HG03439 (cell line): ENCODE measurements around the gene ANXA3.
"Not testable (repeated sequence)": the region's sequence is repeated elsewhere in the genome, so short reads cannot be mapped to it uniquely, and the experiment has no call there.

Experiments used
- ATAC-seq: cut with Tn5 transposase; IDR thresholded peaks from one replicate; pipeline ENCODE4 v1.9.1; 2021; ENCODE audit warnings: mild to moderate bottlenecking, moderate library complexity; ENCODE audit not compliant: unreplicated experiment

ANXA3 gene

DNA sequence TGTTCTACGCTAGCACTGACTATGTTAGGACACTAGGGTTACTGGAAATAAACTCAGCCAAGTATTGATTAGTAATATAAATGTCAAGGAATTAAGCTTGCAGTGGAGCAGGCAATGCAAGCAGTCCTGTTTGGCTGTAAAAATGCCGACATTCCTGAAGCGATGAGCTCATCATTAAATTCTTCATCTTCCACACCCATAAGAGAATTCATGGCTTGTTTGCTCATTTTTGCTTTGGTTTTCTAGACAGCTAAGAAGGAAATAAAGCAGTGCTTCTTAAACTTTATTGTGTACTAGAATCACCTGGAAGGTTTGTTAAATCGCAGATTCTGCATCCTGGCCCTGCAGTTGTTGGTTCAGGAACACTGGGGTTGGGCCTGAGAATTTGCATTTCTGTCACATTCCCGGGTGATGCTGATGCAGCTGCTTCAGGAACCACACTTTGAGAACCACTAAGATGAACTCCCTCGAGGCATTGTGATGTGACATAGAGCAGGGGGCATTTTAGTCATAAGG is 17.8 kb downstream of the ANXA3 start:
- ATAC-seq: no peak

GRCh38 chr4:78570117-78570516 is 18.5 kb downstream of the ANXA3 start:
- no peak for ATAC-seq

DNA sequence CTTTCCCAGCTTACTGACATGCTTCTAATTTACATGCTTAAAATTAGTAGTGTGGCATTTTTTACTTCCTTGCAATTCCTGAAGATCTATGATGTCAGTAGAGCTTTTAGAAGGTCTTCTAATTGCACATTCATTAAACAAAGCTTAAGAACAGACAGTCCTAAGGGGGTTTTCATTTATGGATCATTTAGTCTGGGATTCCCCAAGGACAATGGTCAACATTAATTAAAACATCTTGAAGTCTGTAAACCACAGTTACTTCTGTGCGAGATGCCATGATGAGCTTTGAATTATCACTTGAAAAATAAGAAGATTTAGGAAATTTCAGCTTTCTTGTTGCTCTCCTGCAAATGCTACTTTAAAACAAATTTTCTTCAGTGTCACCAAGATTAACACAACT is 20.2 kb downstream of the ANXA3 start:
- no peak for ATAC-seq

DNA sequence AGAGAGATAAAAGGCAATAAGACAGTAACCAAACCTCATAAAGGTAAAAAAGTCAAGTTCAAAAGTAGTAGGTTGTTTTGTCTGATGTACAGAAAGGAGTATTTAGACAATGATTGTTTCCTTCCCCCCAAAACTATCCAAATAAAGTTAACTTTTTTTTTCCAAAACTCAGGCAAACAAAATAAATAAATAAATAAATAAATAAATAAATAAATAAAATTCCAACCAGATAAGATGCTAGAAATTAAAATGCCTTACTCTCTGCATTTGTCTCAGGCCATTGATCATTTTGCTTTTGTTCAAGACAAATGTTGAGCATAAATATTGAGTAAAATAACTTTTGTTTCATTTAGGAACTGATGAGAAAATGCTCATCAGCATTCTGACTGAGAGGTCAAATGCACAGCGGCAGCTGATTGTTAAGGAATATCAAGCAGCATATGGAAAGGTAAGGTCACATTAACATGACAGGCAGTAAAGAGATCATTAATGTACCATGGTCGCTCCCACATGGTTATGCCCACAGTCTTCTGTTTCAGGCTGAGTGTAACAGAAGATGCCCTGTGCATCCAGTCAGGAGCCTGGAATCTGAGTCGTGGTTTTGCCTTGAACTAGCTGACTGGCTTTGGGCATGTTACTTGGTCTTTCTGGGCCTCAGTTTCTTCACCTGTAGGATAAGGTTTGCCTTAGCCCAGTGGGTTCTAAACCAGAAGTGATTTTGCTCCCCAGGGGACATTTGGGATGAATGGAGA is 27.3 kb downstream of the ANXA3 start:
- ATAC-seq: no peak

DNA sequence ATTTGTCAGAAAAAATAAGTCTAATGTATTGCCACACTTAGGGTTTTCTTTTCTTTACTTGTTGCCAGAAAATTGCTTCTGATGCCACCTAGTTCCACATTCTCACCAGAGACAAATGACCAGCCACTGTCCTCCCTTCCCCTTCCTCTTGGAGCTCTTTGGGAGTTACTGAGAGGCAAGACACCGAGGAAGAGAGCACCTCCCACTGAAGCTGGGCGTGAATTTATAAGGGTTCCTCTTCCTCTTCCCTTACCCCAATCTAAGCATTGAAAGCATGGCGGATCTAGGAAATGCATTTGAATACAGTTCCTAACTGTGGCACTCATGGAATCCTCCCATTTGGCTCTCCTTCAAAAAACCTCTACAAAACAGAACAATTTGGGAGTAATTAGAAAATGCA is 30.0 kb downstream of the ANXA3 start:
- ATAC-seq: no peak

DNA sequence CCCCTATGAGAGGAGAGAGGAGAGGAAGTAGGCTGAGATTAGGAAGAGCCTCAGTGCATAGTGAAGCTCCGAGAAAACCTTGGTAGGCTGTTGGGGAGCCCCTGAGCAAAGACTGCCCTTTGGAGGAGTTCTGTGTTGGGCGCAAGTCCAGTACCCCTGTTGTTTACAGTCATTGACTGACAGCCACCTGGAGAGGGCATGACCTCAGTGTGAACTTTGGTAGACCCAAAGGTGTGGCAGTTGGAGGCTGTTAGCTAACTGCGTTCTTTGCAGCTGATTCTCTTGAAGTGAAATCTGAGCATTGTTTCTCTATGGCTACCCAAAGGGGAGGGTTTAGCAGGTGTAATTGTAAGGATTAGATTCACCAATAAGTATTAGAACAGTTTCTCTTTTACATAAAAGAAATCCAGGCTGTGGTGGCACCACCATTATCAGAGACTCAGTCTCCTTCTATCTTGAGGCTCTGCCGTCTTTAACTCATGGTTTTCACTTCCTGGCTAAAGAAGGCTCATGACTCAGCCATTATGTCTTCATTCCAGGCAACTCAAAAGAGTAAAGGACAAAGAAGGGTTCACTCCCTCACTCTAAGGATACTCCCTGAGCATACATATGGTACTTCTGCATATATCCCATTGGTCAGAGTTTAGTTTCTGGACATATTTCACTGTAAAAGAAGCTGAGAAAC is 33.4 kb downstream of the ANXA3 start:
- no peak for ATAC-seq

DNA sequence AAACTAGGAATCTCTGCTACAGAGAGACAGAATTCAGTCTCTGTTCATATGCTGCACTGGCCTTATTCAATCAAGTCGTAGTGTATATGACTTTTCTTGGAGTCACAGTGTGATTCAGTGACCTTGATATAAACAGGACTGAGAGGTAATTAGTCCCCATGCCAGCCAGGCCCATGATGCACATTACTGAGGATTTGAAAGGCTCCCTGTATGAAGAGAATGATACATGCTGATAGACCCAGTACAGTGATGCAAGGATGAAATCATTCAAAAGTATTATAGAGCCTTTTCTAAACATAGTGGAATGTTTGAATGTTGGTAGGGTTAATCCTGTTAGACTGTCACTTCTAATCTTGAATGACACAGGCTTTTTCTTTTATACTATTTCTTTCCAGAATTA is 34.1 kb downstream of the ANXA3 start:
- ATAC-seq: no peak

DNA sequence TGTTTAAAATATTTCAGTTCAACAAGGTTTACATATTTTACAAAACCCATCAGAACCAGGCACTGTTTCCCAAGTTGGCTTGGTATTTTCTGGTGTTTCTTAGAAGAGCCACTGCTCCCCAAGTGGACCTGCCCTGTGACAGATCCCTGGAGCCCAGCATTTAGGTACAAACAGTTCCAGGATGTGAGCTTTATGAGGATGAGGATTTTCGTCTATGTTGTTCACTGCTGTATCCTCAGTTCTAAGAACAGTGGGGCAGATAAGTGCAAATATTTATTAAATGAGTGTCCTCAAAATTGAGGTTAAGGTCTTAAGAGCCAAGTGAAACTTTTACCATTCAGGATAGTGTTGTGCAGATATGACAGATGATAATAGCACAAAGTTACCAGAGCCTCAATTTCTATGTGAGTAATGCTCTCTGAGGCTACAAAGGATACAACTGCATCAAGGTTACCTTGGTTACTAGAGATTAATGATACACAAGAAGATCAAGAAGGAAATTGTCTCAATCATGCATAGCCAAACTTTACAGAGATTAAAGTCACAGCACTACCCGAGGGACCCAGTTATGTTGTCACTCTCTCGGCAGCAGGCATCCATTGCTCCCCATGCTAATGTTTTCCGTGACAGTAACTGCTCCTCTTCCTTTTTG is 37.5 kb downstream of the ANXA3 start:
- ATAC-seq: no peak

DNA sequence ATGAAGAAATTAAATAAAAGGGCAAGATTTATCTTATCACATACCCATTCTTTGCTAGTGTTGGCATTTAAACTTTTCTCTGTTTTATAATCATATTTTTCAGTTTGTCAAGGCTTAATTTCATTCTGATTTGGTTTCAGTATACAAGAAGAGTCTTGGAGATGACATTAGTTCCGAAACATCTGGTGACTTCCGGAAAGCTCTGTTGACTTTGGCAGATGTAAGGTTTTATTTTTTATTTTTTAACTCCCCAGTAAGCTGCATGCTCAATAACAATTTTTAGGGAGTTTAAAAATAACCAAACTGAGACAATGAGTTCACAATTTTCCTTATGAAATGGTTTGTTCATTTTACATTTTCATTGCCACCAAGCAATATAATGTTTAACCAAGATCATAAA is 39.8 kb downstream of the ANXA3 start:
- ATAC-seq: no peak

GRCh38 chr4:78592088-78592783 is 40.7 kb downstream of the ANXA3 start:
- ATAC-seq: peak; percentile 61

- ATAC-seq: no peak
These were observed 44.7 kb downstream of the ANXA3 start for GRCh38 chr4:78596111-78596742.

GRCh38 chr4:78598431-78598830 is 46.9 kb downstream of the ANXA3 start:
- not testable (repeated sequence) for ATAC-seq

DNA sequence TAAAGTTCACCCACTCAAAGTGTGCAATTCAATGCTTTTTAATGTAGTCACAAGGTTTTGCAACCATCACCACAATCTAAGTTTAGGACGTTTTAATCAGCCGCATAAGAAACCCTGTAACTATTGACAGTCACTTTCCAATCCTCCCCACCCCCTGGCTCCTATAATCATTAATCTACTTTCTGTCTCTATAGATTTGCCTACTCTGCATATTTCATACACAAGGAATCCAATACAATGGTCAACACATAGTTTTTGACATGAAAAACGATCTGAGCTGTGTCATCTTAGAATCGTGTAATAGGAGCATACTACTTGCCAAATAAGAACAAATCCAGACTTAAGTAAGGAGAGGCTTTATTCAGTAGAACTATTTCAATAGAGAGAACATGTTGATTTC is 47.6 kb downstream of the ANXA3 start:
- ATAC-seq: no peak

DNA sequence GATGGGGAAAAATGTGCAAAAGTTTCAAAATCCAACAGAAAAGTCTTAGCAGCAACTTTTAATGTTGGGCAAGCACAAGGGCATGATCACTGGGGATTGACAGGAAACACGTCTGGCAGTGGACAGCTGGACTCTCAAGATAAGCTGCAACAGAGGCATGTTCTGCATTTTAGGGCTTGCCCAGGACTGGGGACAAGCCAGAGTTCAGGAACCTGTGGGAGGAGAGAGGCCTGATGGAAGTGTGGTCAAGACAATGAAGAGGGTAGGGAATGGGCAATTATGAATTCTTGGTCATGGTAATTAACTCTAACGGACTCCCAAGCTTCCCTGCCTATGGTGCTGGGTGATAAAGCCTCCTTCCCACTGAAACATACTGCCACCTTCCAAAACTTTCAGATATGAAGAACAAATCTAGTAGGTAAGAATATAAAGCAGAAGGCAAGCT is 48.4 kb downstream of the ANXA3 start:
- no peak for ATAC-seq

DNA sequence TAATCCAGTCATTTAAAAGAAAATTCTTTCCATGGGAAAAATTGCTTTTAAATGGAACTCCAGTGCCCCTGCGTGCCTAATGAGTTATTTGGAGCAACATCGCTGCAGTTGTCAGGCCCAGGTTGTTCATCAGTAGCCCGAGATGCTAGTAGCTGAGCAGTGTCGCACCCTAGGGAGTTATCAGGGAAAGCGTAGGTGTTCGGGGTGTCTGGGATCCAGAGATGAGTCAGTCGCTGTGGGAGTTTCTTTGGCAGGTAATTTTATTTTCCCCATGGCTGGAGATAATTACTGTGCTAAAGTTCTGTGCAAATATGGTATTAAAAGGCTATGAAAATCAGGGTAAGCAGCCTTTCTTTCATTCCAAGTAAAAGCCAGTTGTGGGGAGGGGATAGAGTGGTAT is 49.4 kb downstream of the ANXA3 start:
- ATAC-seq: peak; percentile 96

DNA sequence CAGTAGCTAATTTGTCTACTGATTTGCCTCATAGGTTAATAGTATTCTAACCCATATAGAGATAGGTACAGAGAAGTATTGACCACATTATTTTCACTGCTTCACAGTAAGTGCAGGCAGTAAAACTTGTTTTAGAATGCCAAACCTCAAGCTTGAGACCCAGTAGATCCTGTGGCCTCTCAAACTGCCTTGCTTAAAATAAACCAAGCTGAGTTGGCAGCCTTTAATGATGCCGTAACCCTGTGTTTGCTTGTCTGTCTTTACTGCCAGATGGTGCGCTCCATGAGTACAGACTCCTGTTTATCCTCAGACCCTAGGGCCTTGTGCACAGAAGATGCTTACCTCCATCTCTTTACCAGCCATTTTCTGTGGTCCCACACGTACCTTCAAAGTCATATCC is 50.8 kb downstream of the ANXA3 start:
- ATAC-seq: no peak

DNA sequence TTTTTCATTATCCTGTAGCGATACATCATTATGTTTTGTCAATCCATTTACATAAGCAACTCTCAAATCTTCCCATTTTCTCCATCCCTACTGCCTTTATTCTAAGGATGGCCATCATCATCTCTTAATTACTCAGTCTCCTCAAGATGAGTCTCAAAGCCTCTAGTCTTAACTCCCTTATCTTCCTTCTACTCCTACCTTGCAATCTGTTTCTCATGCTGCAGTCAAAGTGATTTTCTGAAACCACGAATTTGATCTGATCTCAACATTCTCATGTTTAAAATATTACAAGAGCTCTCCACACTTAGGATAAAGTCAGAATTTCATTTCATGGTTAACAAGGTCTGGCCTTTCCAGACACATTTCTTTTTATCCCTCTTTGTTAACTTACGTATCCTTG is 51.8 kb downstream of the ANXA3 start:
- no peak for ATAC-seq

DNA sequence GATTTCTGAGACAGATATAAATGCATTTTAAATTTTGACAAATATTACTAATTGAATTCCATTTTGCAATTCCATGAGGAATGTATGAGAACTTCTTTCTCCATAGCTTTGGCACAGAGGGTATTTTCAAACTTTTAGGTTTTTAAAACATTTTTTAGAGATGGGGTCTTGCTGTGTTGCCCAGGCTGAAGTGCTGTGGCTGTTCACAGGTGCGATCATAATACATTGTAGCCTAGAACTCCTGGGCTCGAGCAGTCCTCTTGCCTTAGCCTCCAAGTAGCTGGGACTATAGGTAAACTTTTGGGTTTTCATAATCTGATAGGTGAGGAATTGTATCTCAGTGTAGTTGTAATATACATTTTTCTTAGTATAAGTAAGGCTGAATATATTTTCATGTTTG is 53.4 kb downstream of the ANXA3 start:
- ATAC-seq: no peak

GRCh38 chr4:78606035-78606434 is 54.5 kb downstream of the ANXA3 start:
- ATAC-seq: no peak

DNA sequence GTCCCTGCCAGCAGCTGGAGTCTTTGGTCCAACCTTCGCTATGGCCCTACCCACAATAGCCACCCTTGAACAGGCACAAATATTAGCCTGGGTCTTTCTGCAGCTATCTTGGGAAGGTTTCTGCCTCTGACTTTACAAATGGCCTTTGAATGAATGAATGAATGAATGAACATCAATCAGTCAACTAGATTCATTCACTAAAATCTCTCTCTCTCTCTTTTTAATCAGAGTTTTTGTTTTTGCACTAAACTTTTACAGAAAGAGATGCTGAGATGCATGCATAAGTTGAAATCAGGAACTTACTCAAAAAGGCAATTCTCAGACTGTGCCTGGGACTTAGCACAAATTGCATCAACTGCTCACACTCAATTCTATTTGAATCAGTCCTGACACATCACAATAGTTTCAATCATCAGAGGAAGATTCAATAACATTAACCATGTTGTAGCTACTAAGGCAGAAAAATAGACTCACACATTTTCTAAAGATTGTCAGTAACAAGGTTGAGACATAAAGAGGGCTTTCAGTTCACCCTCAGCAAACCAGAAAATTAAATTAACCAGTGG is 55.0 kb downstream of the ANXA3 start:
- ATAC-seq: no peak
